Skin of body (tissue), 2 donors: Measurements from ENCODE around the gene ATE1. TPM values are rescaled to one million over a fixed set of nuclear protein-coding genes. Genes with fewer than 3 reads are reported as not detected.

ENCODE experiments used
- DNase-seq: peaks from one replicate; lab custom pipeline; 2025; lab: John Stamatoyannopoulos, UW
- total RNA-seq: library from RNA; depleted of rRNA; stranded (reverse); fragments of >200 nt; gene quantifications from one replicate; pipeline ENCODE4 v1.2.3, GENCODE V29; 2014

Gene ATE1
- total RNA-seq, 1 donor from 2014 or later, result 32.0 TPM

- no peak for DNase-seq
These were observed 48.4 kb downstream of the ATE1 start for GRCh38 chr10:121879476-121879875.

GRCh38 chr10:121873236-121873635, 54.6 kb downstream of the ATE1 start:
- no peak for DNase-seq

- no peak for DNase-seq
These were observed 57.4 kb downstream of the ATE1 start for GRCh38 chr10:121870413-121870812.

DNA sequence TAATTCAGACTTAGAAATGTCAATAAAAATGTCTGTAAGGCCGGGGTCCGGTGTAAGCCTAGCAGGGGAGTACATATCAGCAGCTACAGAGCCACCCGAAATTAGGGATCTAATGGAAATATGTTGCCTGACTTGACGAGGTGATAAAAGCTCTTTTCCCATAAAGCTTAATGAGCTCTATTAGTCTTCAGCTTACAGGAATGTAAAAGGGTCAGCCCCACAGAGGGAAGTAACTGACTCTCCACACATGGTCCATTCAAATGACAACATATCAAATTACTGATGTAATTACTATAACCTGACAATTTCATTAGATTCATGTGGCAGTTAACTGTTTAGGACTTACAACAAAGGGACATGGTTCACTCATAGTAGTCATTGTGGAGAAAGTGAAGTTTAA, 62.3 kb downstream of the ATE1 start:
- DNase-seq, result no peak

GRCh38 chr10:121864653-121865052, 63.2 kb downstream of the ATE1 start:
- DNase-seq, result no peak

DNA sequence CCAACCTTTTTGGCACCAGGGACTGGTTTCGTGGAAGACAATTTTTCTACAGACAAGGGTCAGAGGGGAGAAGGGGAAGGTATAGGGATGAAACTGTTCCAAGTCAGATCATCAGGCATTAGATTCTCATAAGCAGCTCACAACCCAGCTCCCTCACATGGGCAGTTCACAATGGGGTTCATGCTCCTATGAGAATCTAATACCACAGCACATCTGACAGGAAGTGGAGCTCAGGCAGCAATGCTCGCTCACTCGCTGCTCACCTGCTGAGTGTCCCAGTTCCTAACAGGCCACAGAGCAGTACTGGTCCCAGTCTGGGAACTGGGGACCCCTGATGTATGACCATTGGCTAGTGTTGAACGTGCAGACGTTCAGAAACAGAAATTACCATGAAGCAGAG, 63.7 kb downstream of the ATE1 start:
- DNase-seq, result no peak

- DNase-seq, result no peak
These were observed 65.2 kb downstream of the ATE1 start for GRCh38 chr10:121862649-121863048.

DNA sequence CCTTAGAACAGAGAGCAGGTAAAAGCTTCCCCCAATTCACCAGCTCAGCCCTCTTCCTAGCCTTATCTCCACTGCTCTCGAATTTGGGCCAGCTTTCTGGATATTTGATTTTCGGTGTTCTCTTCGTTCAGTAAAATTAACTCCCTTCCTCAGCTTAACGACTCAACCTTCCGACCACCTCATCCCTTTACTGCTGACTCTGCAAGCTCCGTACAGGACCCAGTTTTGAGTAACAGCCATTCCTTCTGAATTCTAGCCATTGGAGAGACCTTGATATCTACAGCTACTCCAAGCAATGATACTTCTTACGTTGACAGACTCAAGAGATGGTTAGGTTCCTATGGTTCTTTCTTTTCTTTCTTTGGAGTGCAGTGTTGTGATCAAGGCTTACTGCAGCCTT, 65.8 kb downstream of the ATE1 start:
- DNase-seq, result no peak

DNA sequence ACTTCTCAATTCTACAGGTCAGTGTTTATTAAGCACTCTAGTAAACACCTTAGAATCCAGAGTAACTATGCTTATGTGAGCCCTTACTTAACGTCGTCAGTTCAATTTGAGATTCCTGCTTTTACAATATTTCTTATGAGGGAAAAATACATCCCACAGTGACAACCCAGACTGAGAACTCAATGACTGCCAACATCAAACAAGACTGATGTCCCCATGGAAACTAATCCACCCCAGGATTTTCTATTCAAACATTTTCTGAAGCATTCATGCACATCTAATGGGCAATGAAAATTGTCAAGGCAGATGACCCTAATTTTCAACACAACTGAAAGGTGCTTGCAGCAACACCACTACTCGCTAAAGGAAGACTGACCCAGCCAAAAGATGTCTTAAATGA, 67.0 kb downstream of the ATE1 start:
- DNase-seq, result no peak

DNA sequence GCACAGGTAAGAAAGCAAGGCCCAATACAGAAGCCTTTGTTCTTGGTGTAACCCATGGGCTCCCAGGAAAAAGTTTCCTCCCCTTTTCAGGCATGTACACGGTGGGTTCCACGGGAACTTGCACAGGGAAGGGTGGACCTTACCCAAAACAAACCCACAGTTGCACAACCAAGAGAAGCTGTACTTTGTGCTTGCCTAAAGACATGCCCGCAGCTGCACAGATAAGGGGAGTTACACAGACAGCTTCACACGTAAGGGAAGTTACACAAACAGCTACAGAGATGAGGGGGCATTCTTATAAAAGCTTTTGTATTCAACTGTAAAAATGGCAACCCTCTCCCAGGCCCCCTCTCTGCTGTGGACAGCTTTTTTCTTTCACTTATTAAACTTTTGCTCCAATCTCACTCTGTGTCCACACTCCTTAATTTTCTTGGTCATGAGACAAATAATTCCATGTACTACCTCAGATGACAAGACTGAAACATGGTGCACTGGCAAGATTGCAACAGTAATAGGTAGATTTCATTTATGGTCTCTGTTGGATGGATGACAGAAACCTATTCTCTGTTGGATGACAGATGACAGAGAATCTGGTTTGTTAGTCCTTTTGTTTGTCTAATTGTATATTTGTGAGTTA, 72.9 kb downstream of the ATE1 start:
- no peak for DNase-seq

DNA sequence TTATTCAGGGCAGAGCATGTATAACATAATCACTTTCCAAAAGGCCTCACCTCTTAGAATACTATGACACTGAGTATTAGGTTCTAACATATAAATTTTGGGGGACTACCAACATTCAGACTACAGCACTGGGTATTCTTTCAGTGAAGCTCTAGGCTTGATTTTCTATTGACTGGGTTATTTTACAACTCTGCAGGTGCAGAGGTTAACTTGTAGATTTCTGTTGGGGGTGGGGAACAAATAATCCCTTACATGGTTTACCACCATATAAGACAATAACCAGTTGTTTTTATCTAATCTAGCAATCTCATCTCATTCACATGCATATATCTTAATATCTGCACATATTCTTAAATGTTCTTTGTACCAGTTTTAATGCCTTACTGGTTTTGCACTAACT, 73.9 kb downstream of the ATE1 start:
- no peak for DNase-seq

DNA sequence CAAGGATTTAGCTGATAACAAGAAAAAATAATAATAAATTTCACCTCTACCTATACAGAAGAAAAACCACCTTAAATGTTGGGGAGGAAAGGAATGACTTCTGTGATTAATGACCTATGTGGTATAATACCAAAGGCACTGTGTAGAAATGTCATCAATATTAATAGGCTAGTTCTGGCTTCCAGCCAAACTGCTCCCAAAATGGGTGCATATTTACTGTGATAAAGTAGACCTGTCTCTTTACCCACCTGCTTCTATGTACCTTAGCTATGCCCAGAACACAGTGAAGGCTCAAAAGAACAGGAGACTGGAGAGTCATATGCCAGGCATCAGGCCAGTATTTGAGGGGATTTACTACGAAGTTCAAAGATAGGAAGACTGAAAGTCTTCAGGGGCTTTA, 76.0 kb downstream of the ATE1 start:
- no peak for DNase-seq

DNA sequence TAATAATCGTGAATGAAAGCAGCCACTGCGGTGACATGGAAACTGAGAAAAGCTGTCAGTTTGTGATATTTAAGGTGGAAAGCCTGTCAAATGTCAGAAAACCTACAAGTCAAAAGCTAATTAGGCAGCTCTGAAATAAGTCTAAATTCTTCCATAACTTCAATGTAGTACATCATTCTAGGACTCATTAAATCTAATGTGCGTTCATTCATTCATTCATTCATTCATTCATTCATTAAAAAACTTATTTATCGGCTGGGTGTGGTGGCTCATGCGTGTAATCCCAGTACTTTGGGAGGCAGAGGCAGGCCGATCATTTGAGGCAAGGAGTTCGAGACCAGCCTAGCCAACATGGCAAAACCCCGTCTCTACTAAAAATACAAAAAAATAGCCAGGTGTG, 79.7 kb downstream of the ATE1 start:
- no peak for DNase-seq

DNA sequence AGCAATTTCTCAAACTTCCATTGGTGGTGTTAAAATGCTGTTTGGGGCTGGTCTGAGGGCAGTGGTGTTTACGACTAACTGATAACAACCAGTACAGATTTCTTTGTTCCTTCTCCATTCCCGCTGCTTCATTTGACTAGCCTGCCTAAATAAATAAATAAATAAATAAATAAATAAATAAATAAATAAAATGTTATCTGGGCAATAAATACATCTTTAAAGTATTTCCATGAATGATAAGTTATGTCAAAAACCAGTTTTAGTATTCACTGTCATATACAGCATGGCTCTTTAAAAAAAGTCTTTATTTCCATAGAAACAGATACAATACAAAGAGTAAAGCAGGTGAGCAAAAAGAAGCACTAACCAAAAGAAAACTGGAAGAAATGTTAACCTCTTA, 81.3 kb downstream of the ATE1 start:
- DNase-seq, result no peak

DNA sequence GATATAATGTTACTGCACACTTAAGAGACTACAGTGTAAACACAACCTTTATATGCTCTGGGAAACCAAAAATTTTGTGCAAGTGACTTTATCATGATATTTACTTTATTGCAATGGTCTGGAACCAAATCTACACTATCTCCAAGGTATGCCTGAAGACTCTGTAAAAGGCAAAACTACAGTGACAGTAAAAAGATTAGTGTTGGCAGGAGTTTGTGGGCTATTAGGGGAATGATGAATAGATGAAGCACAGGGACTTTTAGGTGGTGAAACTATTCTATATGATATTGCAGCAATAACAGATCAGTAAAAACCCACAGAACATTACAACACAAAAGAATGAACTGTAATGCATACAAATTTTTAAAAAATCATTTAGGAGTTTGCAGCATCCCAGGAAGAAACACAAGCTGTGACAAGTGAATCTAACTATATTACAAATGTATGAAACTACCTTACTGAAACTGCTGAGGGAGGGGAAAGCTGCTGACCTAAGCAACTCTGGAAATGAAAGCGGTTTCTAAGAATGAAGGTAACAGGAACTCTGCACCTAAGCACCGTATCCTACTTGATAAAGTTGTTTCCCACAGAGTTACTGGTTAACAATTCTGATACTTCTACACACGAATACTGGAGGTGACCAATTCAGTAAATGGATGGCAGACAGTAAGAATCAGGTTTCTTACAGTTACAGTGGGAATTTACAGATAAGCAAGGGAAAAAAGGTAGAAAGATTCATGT, 82.6 kb downstream of the ATE1 start:
- no peak for DNase-seq

- DNase-seq, result no peak
These were observed 83.3 kb downstream of the ATE1 start for GRCh38 chr10:121844537-121844936.

DNA sequence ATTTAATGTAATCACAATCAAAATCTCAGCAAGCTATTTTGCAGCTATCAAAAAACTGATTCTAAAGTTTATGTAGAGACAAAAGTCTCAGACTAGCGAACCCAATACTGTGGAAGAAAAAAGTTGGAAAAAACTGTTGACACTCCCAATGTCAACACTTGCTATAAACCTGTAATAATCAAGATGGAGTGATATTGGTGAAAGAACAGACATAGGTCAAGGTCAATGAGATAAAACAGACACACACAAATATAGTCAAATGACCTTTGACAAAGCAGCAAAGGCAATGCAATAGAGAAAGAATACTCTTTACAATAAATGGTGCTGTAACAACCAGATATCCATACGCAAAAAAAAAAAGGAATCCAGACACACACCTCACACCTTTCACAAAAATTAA, 84.5 kb downstream of the ATE1 start:
- DNase-seq, result no peak

DNA sequence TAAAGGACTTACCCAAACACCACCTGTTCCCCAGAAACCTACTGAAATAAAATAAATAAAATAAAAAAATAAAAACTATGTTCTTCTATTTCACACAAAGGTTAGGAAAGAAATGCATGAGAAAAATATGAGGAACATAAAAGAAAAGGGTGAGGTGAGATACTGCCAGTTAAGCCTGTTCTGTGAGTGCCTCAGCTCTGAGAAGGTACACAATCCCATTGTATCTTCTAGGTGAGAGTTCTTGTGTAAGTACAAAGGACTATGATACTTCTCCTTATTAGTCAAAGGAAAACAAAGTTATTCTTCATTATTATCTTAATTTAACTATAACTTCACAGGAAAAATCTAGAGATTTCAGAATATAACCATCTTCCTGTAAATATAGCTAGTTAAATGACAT, 86.0 kb downstream of the ATE1 start:
- no peak for DNase-seq

- DNase-seq, result no peak
These were observed 88.9 kb downstream of the ATE1 start for GRCh38 chr10:121838931-121839330.

DNA sequence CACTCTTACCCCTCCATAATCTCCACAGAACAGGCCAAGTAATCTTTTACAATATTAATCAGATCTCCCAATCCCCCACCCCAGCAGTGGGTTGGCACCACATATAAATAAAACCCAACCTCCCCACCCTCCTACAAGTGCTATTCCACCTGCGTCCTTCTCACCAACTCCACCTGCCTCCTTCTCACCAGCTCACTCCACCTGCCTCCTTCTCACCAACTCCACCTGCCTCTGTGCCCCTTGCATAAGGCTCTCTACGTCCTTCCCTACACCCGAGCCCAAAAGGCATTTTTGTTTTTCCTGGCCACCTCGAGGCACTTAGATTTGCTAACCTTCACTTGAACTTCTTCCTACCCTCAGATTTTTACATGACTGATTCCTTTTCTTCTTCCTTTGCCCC, 89.7 kb downstream of the ATE1 start:
- no peak for DNase-seq

- DNase-seq, result no peak
These were observed 91.7 kb downstream of the ATE1 start for GRCh38 chr10:121836171-121836570.

DNA sequence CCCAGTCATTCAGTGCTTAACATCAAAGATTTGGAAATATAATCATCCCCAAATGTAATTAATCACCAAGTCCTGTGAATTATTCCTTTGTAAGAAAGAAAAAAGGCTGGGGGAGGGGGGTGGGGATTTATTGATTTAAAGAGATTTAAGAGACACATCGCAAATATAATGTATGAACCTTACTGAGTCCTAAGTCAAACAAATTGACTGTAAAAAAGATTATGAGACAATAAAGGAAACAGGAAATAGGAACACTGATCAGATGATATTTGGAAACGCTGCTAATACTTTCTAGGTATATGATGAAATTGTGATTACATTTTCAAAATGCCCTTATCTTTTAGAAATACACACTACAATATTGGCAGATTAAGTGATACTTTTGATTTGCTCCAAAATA, 92.5 kb downstream of the ATE1 start:
- no peak for DNase-seq

GRCh38 chr10:121834757-121835156, 93.1 kb downstream of the ATE1 start:
- DNase-seq, result no peak
